Thyroid gland (tissue), 4 donors: ENCODE results near the gene YPEL2. TPM values are rescaled to one million over a fixed set of nuclear protein-coding genes. Genes with fewer than 3 reads are reported as not detected.

Experiments used
- DNase-seq, 2 donors: peaks; one replicate each; pipeline ENCODE4 v3.0.0-alpha.2; 2019
- H3K27ac ChIP-seq, 3 donors: fragments of 200-600 bp; sonication (generic); 1 replicate in 2 of 3; 2 replicates in 1 of 3; pipeline ENCODE4 v1.5.1; 2016 to 2019; ENCODE audit warnings: mild to moderate bottlenecking in 1 of 3, moderate library complexity in 1 of 3
- H3K27me3 ChIP-seq: fragments of 200-600 bp; sonication (generic); one replicate; pipeline ENCODE4 v1.5.1; 2019
- H3K36me3 ChIP-seq, 2 donors: fragments of 200-600 bp; sonication (generic); one replicate each; pipeline ENCODE4 v1.5.1; 2016 to 2019
- H3K4me1 ChIP-seq, 2 donors: fragments of 200-600 bp; sonication (generic); one replicate each; pipeline ENCODE4 v1.5.1; 2017 to 2019
- H3K4me3 ChIP-seq, 3 donors: fragments of 200-600 bp; sonication (generic); replicated peaks in 1 of 3; 1 replicate in 2 of 3; 2 replicates in 1 of 3; pipeline ENCODE4 v1.5.1; 2016; ENCODE audit warnings: mild to moderate bottlenecking in 1 of 3
- H3K9me3 ChIP-seq: fragments of 200-600 bp; sonication (generic); one replicate; pipeline ENCODE4 v1.5.1; 2017
- CTCF ChIP-seq, 6 experiments: fragments of 200-600 bp in 3 of 6; fragments of 450-650 bp in 3 of 6; sonication (generic) in 3 of 6; IDR thresholded peaks; one replicate each; pipeline ENCODE4 v1.5.1; 2016 to 2019; ENCODE audit warnings: antibody characterized with exemption in 6 of 6, mild to moderate bottlenecking in 2 of 6, inconsistent platforms in 1 of 6, moderate library complexity in 1 of 6
- POLR2A ChIP-seq, 2 donors: fragments of 450-650 bp; IDR thresholded peaks; one replicate each; pipeline ENCODE4 v1.6.1; 2017; ENCODE audit warnings: antibody characterized with exemption in 2 of 2, mild to moderate bottlenecking in 2 of 2, moderate library complexity in 1 of 2
- WGBS, 2 donors: methylation state at CpG; one replicate each; pipeline ENCODE4 v1.1.5; 2017; 5-methylcytosine and 5-hydroxymethylcytosine counted together
- intact Hi-C: fragments of 100-400 bp; cut with DNase I; formaldehyde crosslinking; loops from one replicate; pipeline ENCODE4 v1.15.1; 2023
- total RNA-seq, 4 donors: library from RNA; depleted of rRNA; stranded (reverse); fragments of >200 nt; gene quantifications; one replicate each; pipeline ENCODE4 v1.2.3, GENCODE V29; 2016

YPEL2 gene
- total RNA-seq, 4 donors from 2014 or later: 29.5 to 67.2 (median 39.9) TPM

GRCh38 chr17:59361916-59362810 lies 30.7 kb downstream of the YPEL2 start:
- H3K4me1 ChIP-seq: peaks cover 85 to 94% of the 10 kb centered on the region in 2 donors
- peak overlapping the region; percentile 80 to 82 (median 81) for H3K27ac ChIP-seq
- no peaks in the 10 kb centered on the region for H3K9me3 ChIP-seq
- 29 to 32% methylated on average over 7 of the region's 7 CpGs for WGBS, 2 donors
- no peaks in the 10 kb centered on the region for H3K36me3 ChIP-seq
- H3K27me3 ChIP-seq: no peaks in the 10 kb centered on the region
- H3K4me3 ChIP-seq: no peak overlapping the region
- peak in 1 of 2 donors; percentile 28 for DNase-seq
- intact Hi-C loops: no loop called here
- TF ChIP-seq CTCF (IDR thresholded peaks at IDR 0.05) (peak in 1 of 6 experiments; percentile 11), POLR2A (IDR thresholded peaks at IDR 0.05) (no peak)

- intact Hi-C loops: no loop called here
- Histone ChIP-seq H3K36me3 (no peaks in the 10 kb centered on the region), H3K4me3 (no peak overlapping the region), H3K9me3 (no peaks in the 10 kb centered on the region), H3K27ac (peak overlapping the region; percentile 80 to 82 (median 81)), H3K4me1 (peaks cover 84 to 94% of the 10 kb centered on the region in 2 donors), H3K27me3 (no peaks in the 10 kb centered on the region)
- 50 to 68% methylated on average over 2 of the region's 2 CpGs for WGBS, 2 donors
- no peak for DNase-seq
- TF ChIP-seq POLR2A (IDR thresholded peaks at IDR 0.05): no peak
- TF ChIP-seq CTCF (IDR thresholded peaks at IDR 0.05): no peak
Measured at GRCh38 chr17:59362811-59363205, 31.4 kb downstream of the YPEL2 start.

- peaks cover 95 to 97% of the 10 kb centered on the region in 2 donors for H3K4me1 ChIP-seq
- H3K27me3 ChIP-seq: no peaks in the 10 kb centered on the region
- H3K4me3 ChIP-seq: no peak overlapping the region
- peak in 1 of 2 donors; percentile 29 for DNase-seq
- no peaks in the 10 kb centered on the region for H3K9me3 ChIP-seq
- intact Hi-C loops: loop anchor here (5.0 kb wide), 1 partner anchor 33 kb away; the partner anchor contains the start of gene YPEL2
- peak overlapping the region; percentile 89 to 96 (median 92) for H3K27ac ChIP-seq
- 20 to 36% methylated on average over 4 of the region's 4 CpGs for WGBS, 2 donors
- no peak for TF ChIP-seq POLR2A (IDR thresholded peaks at IDR 0.05)
- no peak for TF ChIP-seq CTCF (IDR thresholded peaks at IDR 0.05)
- no peaks in the 10 kb centered on the region for H3K36me3 ChIP-seq
Measured at GRCh38 chr17:59365383-59365981, 34.0 kb downstream of the YPEL2 start.

- intact Hi-C loops: loop anchor here (5.0 kb wide), 1 partner anchor 34 kb away; the partner anchor contains the start of gene YPEL2
- WGBS, 2 donors: 20 to 37% methylated on average over 9 to 10 of the region's 10 CpGs
- H3K27me3 ChIP-seq: no peaks in the 10 kb centered on the region
- peak overlapping the region; percentile 89 to 96 (median 92) for H3K27ac ChIP-seq
- DNase-seq: peak; percentile 59 to 63
- H3K9me3 ChIP-seq: no peaks in the 10 kb centered on the region
- H3K4me3 ChIP-seq: no peak overlapping the region
- TF ChIP-seq CTCF (IDR thresholded peaks at IDR 0.05): no peak
- TF ChIP-seq POLR2A (IDR thresholded peaks at IDR 0.05): no peak
- peaks cover 95 to 97% of the 10 kb centered on the region in 2 donors for H3K4me1 ChIP-seq
- no peaks in the 10 kb centered on the region for H3K36me3 ChIP-seq
Measured at GRCh38 chr17:59366040-59366757, 34.7 kb downstream of the YPEL2 start.
